HG03571 (cell line): ENCODE measurements around the gene SCRN2.

Experiments
- ATAC-seq: cut with Tn5 transposase; IDR thresholded peaks from one replicate; pipeline ENCODE4 v1.9.1; 2021; ENCODE audit not compliant: unreplicated experiment

Gene SCRN2

DNA sequence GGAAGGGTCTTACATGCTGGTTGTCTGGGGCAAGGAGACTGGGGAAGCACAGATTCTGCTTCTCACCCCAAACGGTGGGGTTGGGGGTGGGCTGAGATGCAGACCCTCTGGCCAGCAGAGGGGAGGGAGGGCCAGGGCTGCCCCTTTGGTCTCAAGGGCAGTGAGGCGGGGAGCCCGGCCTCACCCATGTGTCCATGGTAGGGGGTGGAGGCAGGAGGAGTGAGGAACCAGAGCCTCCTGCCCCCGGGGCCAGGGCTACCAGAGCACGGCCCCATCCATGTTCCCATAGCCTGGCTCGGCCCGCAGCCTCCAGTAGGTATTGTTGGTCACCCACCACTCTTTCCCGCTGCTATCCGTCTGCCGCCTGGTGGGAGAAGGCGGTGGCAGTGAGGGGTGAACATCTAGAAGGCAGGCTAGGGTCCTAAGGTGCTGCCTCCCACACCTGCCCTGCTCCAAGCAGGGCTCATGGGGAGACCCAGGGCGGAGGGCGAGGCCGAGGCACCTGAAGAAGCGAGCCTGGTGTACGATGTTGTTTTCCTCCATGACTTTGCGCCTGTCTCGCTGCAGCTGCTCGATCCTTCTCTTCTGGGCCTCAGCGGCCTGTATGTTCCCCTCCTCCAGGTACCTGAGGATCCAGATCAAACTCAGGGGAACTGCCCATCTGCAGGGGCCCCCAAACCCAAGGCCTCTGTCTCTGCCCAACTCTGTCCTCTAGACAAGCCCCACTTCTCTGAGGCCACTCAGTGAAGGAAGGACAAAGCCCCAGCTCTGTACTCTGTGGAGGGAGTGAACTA lies 32.8 kb downstream of the SCRN2 start:
- ATAC-seq: no peak

DNA sequence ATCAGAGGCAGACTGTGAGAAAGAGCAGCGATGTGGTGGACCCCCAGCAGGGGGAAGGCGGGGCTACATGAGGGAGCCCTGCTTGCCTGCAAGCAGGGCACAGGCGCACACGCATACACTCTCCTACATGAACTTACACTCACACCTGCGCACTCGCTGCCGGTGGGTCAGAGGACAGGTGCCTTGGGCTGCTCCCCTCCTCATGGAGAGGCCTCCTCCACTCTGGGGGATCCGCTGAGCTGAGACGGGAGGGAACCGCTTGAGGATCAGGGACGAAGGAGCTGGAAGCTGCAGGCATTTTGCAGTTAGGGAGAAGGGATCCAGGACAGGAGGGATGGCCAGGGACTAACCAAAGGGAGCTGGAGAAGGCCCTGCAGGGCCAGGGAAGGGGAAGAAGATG lies 33.7 kb downstream of the SCRN2 start:
- no peak for ATAC-seq

DNA sequence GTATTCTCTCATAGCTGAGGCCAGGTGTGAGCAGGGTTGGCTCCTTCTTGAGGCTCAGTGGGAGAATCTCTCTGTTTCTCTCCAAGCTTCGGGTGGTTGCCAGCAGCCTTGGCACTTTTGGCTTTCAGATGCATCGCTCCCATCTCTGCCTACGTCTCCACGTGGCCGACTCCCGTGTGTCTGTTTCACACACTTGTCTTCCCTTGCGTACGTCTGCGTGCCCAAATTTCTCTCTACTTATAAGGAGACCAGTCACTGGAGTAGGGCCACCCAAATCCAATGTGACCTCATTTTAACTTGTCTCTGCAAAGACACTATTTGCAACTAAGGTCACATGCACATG lies 34.2 kb downstream of the SCRN2 start:
- no peak for ATAC-seq

DNA sequence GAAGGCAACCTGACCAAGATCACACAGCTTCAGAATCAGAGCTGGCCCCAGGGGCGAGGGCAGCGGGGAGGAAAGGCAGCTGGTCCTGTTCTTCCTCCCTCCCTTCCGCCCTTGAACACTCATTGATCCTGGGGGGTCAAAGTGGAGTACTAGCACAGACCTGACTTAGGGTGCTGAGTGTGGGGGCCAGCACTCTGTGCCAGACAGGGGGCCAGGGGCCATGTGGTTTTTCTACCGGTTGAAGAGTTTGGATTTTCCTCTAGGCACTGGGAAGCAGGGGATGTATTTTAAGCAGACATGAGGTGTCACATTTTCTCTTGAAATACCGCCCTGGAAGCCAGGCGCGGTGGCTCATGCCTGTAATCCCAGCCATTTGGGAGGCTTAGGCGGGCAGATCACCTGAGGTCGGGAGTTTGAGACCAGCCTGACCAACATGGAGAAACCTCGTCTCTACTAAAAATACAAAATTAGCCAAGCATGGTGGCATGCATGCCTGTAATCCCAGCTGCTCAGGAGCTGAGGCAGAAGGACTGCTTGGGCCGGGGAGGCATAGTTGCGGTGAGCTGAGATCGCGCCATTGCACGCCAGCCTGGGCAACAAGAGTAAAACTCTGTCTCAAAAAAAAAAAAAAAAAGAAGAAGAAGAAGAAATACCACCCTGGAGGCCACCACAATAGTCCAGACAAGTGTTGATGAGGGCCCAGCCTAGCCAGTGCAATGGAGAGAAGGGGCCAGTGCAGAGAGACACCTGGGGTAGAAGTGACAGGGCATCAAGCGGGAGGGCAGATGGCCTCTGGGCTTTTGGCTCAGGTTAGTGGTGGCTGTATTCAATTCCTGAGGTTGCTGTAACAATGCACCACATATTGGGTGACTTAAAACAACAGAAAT lies 34.8 kb downstream of the SCRN2 start:
- no peak for ATAC-seq

DNA sequence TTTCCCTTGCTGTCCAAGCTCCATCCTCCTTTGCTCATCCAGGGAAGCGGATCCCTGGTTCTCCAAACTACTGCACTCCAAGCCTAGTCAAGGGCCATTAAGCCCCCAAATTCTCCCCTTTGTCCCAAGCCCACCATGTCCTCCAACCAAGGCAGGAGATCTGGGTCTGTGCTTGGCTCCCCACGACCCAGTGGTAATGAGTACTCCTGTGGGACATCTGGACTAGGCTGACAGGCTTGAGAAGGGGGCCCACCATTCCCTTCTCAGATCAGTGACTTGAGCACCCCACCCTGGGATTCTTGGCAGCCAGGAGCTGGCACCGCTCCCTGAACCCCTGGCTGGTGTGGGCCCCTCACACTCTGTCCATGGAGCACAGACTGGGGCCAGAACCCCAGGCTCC lies 36.6 kb downstream of the SCRN2 start:
- ATAC-seq: no peak

DNA sequence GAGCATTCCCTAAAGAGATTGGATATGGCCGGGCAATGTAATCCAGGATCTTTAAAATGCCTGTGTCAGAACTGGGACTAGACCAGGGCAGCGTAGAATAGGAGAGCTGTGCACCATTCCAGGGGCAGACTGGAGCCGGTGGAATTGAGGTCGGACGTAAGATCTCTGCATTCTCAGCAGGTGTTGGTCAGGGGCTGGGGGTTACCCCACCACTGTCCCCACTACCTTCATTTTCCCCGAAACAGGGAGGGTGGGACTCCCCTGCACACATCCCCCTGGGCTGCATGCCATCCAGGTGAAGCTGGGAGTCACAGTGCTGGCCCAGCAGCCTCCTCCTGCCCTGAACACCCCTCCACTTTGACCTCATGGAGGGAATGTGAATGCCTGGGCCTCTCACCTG lies 37.3 kb downstream of the SCRN2 start:
- ATAC-seq: no peak

DNA sequence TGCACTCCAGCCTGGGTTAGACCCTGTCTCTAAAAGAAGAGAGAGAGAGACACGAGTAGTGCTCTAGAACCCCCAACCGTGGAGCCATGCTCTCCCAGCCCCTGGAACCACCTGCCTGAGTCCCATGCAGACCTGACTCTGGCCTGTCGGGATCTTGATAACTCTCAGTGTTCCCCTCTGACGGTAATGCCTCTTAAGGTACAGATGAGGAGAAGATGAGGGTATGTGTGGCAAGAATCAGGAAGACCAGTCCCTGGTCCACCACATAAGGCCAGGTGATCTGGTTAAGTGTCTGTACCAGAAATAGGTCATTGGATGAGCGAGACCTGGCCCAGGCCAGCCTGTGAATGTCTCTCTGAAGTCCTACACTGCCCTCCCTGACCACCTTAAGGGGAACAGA lies 37.9 kb downstream of the SCRN2 start:
- no peak for ATAC-seq

DNA sequence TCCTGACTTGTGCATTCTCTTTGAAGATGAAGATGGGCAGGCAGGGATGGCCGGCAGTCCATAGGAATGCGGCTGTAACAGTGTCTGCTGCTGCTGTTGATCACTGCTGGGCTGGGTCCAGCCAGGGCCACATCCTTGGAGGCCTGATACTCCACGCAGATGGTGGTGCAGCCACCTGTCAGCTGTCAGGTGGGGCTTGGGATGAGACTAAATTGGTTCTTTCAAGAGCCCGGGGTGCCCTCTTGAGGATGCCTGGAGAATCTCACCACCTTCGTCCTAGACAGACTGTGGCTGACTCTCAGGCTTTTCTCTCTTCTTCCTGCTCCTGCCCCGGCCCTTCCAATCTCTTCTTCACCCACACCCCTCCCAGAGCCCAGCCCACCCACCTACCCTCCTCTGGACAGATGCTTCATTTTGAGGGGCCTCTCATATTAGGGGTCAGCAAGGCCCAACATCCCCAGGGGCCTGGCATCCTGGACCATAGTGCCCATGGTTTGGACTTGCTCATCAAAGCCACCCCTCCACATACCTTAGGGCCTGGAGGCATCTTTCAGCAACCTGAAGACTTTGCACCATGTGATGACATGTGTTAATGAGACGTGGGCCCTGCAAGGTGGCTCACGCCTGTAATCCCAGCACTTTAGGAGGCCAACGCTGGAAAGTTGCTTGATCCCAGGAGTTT lies 38.6 kb downstream of the SCRN2 start:
- ATAC-seq: no peak

DNA sequence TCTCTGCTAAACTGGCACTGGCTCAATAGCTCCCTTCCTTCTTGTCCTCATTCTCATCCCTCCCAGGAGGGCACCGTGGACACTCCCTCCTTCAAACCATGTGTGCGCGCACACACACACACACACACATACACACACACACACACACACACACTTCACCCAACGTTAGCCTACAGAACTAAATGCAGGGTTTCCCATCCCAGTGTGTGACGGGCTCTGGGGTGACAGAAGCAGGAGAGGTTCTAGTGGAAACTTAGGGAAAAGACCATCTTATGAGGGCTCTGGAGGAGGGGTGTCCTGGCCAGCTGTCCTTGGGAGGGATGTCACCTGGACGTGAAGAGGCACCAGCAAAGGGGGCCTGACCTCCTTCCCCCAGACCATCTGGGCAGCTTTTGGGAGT lies 39.2 kb downstream of the SCRN2 start:
- no peak for ATAC-seq

DNA sequence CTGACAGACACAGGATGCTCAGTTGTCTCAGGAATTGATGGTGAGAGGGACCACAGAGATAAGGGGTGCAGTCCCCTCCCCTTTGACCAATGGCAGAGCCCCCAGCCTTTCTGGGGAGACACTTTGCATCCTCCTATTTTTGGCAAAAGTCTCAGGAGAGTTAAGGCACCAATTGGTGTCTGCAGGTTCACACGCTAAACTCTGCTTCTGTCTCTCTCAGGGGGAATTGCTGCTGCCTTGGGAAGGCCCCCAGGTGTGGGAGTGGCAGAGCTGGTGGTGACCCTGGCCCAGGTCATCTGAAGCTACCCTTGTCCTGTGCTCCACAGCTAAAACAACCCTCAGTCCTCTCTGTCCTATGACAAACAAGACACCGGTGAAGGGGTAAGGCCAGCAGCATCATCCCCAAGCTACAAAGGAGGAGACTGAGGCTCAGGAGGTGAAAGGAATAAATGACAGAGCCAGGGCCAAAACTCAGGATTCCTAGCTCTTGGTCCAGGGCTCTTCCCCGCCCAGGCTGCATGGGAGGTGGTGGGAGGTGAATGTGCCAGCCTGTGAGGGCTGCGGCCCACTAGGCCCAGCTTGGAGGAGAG lies 39.8 kb downstream of the SCRN2 start:
- no peak for ATAC-seq

DNA sequence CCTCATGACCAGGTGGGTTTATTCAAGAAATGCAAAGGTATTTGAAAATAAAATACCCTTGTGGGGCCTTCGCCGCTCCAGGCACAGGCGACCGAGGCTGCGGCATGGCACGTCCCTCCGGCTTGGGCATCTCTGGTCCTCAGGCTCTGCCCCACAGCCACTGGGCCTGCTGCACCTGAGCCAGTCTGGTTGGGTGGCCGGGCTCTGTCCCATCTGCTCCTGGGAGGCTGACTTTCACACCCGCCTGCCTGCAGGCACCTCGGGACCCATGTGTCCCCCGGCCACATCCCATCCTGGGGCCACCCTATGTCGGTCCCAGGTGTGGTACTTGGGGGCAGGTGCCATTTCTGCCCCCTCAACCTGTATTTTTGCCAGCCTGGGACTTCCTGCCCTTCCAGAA lies 40.4 kb downstream of the SCRN2 start:
- ATAC-seq: no peak

DNA sequence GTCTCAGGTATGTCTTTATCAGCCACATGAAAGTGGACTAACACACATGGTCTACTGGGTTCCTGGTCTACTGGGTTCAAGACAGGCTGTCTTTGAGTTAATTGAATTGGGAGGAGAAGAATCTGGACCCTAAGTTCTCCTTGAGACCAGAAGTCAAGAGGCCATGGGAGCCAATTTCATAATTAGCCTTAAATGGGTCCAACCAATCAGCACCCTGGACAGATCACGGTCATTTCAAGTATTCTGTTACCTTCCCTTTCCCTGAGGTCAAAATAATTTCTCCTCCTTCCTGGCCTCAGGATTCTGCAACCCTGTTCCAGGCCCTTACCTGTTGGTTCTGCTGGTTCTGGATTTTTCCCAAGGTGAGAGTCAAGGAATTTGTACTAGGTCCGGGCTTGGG lies 43.3 kb downstream of the SCRN2 start:
- ATAC-seq: no peak

DNA sequence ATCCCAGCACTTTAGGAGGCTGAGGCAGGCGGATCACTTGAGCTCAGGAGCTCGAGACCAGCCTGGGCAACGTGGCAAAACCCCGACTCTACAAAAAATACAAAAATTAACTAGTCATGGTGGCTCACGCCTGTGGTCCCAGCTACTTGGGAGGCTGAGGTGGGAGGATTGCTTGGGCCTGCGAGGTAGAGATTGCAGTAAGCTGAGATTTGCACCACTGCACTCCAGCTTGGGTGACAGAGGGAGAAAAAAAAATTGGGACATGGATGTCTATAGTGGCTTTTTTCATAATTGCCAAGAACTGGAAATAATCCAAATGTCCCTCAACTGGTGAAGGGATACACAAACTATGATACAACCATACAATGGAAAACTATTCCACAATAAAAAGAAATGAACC lies 48.1 kb downstream of the SCRN2 start:
- ATAC-seq: no peak

DNA sequence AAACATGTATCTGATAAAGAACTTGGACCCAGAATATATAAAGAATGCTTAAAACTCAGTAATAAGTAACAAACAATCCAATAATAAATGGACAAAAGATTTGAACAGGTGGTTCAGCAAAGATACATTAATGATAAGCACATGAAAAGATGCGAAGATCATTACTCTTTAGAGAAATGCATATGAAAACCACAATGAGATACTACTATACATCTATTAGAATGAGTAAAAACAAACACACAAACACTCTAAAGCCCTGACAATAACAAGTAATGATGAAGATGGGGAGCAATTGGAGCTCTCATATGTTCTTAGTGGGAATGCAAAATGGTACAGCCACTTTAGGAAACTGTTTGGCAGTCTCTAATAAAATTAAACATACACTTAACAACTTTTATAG lies 48.6 kb downstream of the SCRN2 start:
- no peak for ATAC-seq

DNA sequence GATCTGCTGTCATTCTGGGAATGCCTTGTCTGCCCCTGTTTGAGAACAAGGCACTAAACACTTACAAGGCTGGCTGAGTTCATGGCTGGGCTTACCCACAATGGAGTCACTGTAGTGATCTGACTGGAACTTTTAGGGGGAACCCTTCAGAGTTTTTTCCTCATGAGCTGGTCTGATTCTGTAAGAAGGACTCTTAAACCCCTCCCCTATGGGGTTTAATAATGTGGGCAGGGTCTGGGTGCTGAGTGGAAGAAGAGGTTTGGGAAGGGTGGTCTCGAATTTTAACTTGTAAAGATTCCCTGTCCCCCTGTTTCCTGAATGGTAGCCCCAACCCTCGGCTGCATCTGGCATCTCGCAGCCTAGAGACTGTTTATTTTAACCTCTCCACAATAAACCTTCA lies 50.0 kb downstream of the SCRN2 start:
- no peak for ATAC-seq

DNA sequence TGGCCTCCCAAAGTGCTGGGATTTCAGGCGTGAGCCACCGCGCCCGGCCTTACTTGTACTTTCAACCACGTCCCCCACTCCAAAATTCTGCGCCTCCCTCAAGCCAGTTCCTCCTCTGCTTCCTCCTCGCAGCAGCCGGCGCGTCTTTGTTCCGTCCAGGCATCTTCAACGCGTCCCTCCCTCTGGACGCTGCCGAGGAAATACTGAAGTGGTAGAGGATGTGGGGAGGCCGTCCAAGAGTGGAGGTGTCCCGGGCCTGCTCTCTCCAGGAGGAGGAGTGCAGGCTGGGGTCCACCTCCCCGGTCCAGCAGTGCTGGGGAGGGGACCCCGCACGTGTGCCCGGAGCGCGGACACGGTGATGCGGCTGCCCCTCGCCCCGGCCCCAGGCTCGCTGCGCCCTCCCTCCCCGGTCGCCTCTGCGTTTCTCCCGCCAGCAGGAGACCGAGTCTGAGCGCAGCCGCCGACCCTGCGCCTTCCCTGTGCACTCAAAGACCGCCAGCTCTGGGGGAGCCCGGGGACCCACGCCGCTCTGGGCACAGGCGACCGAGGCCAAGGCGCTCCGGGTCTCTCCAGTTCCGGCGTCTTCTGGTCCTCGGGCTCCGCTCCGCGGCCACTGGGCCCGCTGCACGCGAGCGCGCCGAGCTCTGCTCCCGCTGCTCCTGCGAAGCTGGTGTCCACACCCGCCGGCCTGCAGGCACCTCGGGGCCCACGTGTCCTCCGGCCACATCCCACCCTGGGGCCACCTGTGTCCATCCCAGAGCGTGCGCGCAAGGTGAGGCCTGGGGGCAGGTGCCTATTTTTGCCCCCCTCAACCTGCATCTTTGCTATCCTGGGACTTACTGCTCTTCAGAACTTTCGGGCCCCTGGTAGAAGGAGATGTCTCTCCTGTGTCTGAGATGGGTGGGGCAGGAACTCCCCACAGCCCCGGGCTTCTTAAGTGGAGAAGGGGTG lies 51.2 kb downstream of the SCRN2 start:
- ATAC-seq: no peak
